Measurements from ENCODE around the gene PRAMEF13.

DNA sequence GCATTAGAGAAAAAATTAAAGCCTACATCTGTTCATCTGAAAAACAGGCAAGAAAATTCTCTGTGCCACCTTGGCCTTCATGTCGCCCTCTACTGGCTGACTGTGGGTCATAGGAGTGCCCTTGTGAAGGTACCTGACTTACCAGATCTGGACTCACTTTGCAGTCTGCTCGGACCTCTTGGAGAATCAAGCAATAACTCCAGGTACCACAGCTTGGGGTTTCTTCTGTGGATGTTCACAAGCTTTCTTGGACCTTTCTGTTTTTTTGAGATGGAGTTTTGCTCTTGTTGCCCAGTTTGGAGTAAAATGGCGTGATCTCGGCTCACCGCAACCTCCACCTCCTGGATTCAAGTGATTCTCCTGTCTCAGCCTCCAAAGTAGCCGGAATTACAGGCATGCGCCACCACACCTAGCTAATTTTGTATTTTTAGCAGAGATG, 27.2 kb upstream of the PRAMEF13 start:
- TF ChIP-seq, protein P1, sequence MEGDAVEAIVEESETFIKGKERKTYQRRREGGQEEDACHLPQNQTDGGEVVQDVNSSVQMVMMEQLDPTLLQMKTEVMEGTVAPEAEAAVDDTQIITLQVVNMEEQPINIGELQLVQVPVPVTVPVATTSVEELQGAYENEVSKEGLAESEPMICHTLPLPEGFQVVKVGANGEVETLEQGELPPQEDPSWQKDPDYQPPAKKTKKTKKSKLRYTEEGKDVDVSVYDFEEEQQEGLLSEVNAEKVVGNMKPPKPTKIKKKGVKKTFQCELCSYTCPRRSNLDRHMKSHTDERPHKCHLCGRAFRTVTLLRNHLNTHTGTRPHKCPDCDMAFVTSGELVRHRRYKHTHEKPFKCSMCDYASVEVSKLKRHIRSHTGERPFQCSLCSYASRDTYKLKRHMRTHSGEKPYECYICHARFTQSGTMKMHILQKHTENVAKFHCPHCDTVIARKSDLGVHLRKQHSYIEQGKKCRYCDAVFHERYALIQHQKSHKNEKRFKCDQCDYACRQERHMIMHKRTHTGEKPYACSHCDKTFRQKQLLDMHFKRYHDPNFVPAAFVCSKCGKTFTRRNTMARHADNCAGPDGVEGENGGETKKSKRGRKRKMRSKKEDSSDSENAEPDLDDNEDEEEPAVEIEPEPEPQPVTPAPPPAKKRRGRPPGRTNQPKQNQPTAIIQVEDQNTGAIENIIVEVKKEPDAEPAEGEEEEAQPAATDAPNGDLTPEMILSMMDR (IDR thresholded peaks at IDR 0.05) = no peak
- TF ChIP-seq POLR2A (IDR thresholded peaks at IDR 0.05) (no peak), EP300 (IDR thresholded peaks at IDR 0.05) (no peak)

Data from ovary (tissue), 3 donors.